GM12872 (cell line): ENCODE data around the gene SYT9.

Experiments
- CTCF ChIP-seq: IDR thresholded peaks from 3 replicates; pipeline ENCODE4 v1.5.1; 2011; ENCODE audit warnings: low read depth, mild to moderate bottlenecking, low read length, moderate library complexity; ENCODE audit not compliant: insufficient read depth

SYT9 gene

GRCh38 chr11:7239877-7240276 lies 11.8 kb upstream of the SYT9 start:
- TF ChIP-seq CTCF, result no peak

GRCh38 chr11:7245341-7245740 lies 6.4 kb upstream of the SYT9 start:
- no peak for TF ChIP-seq CTCF

GRCh38 chr11:7246179-7246578 lies 5.5 kb upstream of the SYT9 start:
- no peak for TF ChIP-seq CTCF

- TF ChIP-seq CTCF, result no peak
Measured at GRCh38 chr11:7250166-7250565, 1.5 kb upstream of the SYT9 start.

- TF ChIP-seq CTCF, result no peak
Measured at GRCh38 chr11:7251487-7251835, 243 bp upstream of the SYT9 start.

GRCh38 chr11:7252683-7253213 lies 1.0 kb downstream of the SYT9 start:
- no peak for TF ChIP-seq CTCF

GRCh38 chr11:7253800-7254199 lies 2.1 kb downstream of the SYT9 start:
- TF ChIP-seq CTCF, result no peak
